OCI-LY7 (cell line): ENCODE data around the gene MACROD2.

ENCODE experiments used
- CTCF ChIP-seq: fragments of 200-600 bp; sonication (generic); conservative IDR thresholded peaks from 2 replicates; pipeline ENCODE4 v1.5.1; 2014; ENCODE audit warnings: mild to moderate bottlenecking, antibody characterized with exemption, low read length, moderate library complexity, mixed read lengths
- EZH2phosphoT487 ChIP-seq: fragments of 200-600 bp; sonication (generic); IDR thresholded peaks from 2 replicates; pipeline ENCODE4 v1.6.1; 2018; ENCODE audit warnings: low read depth, borderline replicate concordance, mild to moderate bottlenecking, mixed run types, antibody characterized with exemption, low read length, moderate library complexity, mixed read lengths

- no peak for TF ChIP-seq CTCF
- TF ChIP-seq EZH2phosphoT487: no peak
Measured at GRCh38 chr20:15570156-15570555, 1574.8 kb downstream of the MACROD2 start.
